Heart right ventricle (tissue), 16 donors: ENCODE measurements around the gene NFIB. TPM values are rescaled to one million over a fixed set of nuclear protein-coding genes. Genes with fewer than 3 reads are reported as not detected.

Experiments used
- ATAC-seq, 8 donors: fragments of 200-7000 bp; cut with Tn5 transposase; one replicate each; pipeline ENCODE4 v1.9.1; 2020; ENCODE audit warnings: mild to moderate bottlenecking in 8 of 8, moderate library complexity in 8 of 8, moderate number of reproducible peaks in 1 of 8
- DNase-seq, 2 donors: peaks; one replicate each; pipeline ENCODE4 v3.0.0-alpha.2; 2020
- H3K27ac ChIP-seq, 10 donors: fragments of 200-600 bp; sonication (generic) in 2 of 10; one replicate each; pipeline versions ENCODE4 v1.5.0 to v1.8.0; 2020 to 2022; ENCODE audit warnings: mild to moderate bottlenecking in 3 of 10
- H3K27me3 ChIP-seq, 7 donors: fragments of 200-600 bp; one replicate each; pipeline ENCODE4 v1.8.0; 2021 to 2022; ENCODE audit warnings: mild to moderate bottlenecking in 2 of 7
- H3K36me3 ChIP-seq, 9 donors: fragments of 200-600 bp; sonication (generic) in 1 of 9; one replicate each; pipeline versions ENCODE4 v1.5.0 to v1.8.0; 2020 to 2022; ENCODE audit warnings: mild to moderate bottlenecking in 2 of 9
- H3K4me1 ChIP-seq, 9 donors: fragments of 200-600 bp; sonication (generic) in 1 of 9; one replicate each; pipeline versions ENCODE4 v1.5.0 to v1.8.0; 2020 to 2022; ENCODE audit warnings: mild to moderate bottlenecking in 4 of 9
- H3K4me3 ChIP-seq, 10 donors: fragments of 200-600 bp; sonication (generic) in 2 of 10; one replicate each; pipeline versions ENCODE4 v1.5.0 to v1.8.0; 2020 to 2022; ENCODE audit warnings: mild to moderate bottlenecking in 7 of 10, moderate library complexity in 2 of 10
- H3K9me3 ChIP-seq, 11 donors: fragments of 200-600 bp in 10 of 11; sonication (generic) in 2 of 11; one replicate each; pipeline versions ENCODE4 v1.5.0 to v1.8.0; 2013 to 2022; ENCODE audit warnings: mild to moderate bottlenecking in 2 of 11, control low read depth in 1 of 11, moderate library complexity in 1 of 11
- CTCF ChIP-seq, 9 donors: fragments of 200-600 bp; sonication (generic) in 2 of 9; IDR thresholded peaks; one replicate each; pipeline versions ENCODE4 v1.5.0 to v1.8.0; 2021 to 2022; ENCODE audit warnings: antibody characterized with exemption in 9 of 9, mild to moderate bottlenecking in 5 of 9, moderate library complexity in 1 of 9
- WGBS, 2 donors: extraction: QIAGEN DNeasy Blood & Tissue Kit; methylation state at CpG; one replicate each; pipeline ENCODE4 v1.1.7; 2013; ENCODE audit warnings: inconsistent platforms in 1 of 2; 5-methylcytosine and 5-hydroxymethylcytosine counted together
- intact Hi-C, 10 donors: fragments of 100-400 bp; cut with DNase I; formaldehyde crosslinking; loops; one replicate each; pipeline versions ENCODE4 v1.11.1 to v1.14.2; 2022
- polyA plus RNA-seq, 2 donors: library from polyadenylated mRNA; stranded (reverse); fragments of 200-250 nt; gene quantifications; one replicate each; pipeline ENCODE4 v1.2.3, GENCODE V29; 2013
- total RNA-seq, 10 donors: library from RNA; stranded (reverse); fragmentation: NEBNext Ultra II Directional in 3 of 10; extraction: Animal tissue kit (Norgen Biotek cat#: 25700) in 3 of 10; gene quantifications; one replicate each; pipeline versions ENCODE4 v1.2.1 to v1.2.4, GENCODE V29; 2021 to 2023
- donor health status: Arrhythmogenic right ventricular cardiomyopathy.
- donor health status: ischemic (EF 13 %, LVEDD 7.1; RV severe dilation, severe dysfunction).
- donor health status: healthy with polysubstance abuse.
- donor health status: DM: no; HTN: yes; CAD: no.
- donor health status: DM: no; HTN: no; CAD: no.
- donor health status: ischemic (EF 25% LVEDD 6.9; RV normal size, moderate dysfunction).
- donor health status: ischemic (EF 25% LVEDD 5.7; RV mildly dilated, moderate dysfunction).
- donor health status: healthy.
- donor health status: DM: yes; HTN: yes; CAD: no.
- donor health status: Ischemic cardiomyopathy.
- donor health status: ischemic (EF 35%, LVEDD 5.7; RV mildly dilated, moderate dysfunction).
- donor health status: nonischemic (EF 11% LVEDD 7.7; RV severe dilation, severe dysfunction).
- donor health status: DM: yes; HTN: yes; CAD: no.
- donor health status: PGD.
- donor health status: ischemic (EF 29% LVEDD 5.4; RV normal size, mild dysfunction).
- donor health status: nonischemic (EF 23%, LVEDD 6.1; RV moderate dilation, normal function).

The NFIB gene
- total and polyA plus RNA-seq, 12 donors, result 16.7 to 145 (median 124) TPM

- Histone ChIP-seq H3K4me1 (peaks cover 0 to 45% (median 39%) of the 10 kb centered on the region in 9 donors), H3K4me3 (no peak overlapping the region), H3K36me3 (peaks cover 0 to 15% (median 0%) of the 10 kb centered on the region in 9 donors), H3K27me3 (no peaks in the 10 kb centered on the region), H3K9me3 (no peaks in the 10 kb centered on the region), H3K27ac (peak overlapping the region in 4 of 10 donors; percentile 18 to 46 (median 38))
- intact Hi-C loops, result loop anchor here in 6 of 10 donors (5.0 to 10.0 kb wide), 9 partner anchors 36 to 1004 kb away; no protein-coding TSS in a partner anchor
- no peak for TF ChIP-seq CTCF (IDR thresholded peaks at IDR 0.05)
- WGBS, 2 donors, result 58 to 67% methylated on average over 7 of the region's 7 CpGs
- ATAC-seq (no peak), DNase-seq (no peak)
Observed at GRCh38 chr9:14356351-14357265, 42.7 kb upstream of the NFIB start.

GRCh38 chr9:14354201-14354600 is 40.3 kb upstream of the NFIB start:
- Histone ChIP-seq H3K27me3 (peaks cover 0 to 23% (median 0%) of the 10 kb centered on the region in 7 donors), H3K9me3 (no peaks in the 10 kb centered on the region), H3K4me3 (no peak overlapping the region), H3K4me1 (peaks cover 0 to 68% (median 49%) of the 10 kb centered on the region in 9 donors), H3K27ac (peak overlapping the region in 2 of 10 donors; percentile 95 to 98), H3K36me3 (peaks cover 0 to 11% (median 0%) of the 10 kb centered on the region in 9 donors)
- no peak for TF ChIP-seq CTCF (IDR thresholded peaks at IDR 0.05)
- no peak for DNase-seq
- intact Hi-C loops, result loop anchor here (2.0 to 10.0 kb wide), 18 partner anchors 37 to 1002 kb away; partner anchors contain the start of gene NFIB (in 1 of the 10)
- ATAC-seq, result no peak
- WGBS, 2 donors, result 92 to 93% methylated on average over 1 of the region's 1 CpG

GRCh38 chr9:14353222-14354056 is 39.5 kb upstream of the NFIB start:
- ATAC-seq, result peak; percentile 58 to 82 (median 76)

More at GRCh38 chr9:14353222-14354056, 39.5 kb upstream of the NFIB start:
- H3K4me3 ChIP-seq, result peak overlapping the region in 5 of 10 donors; percentile 25 to 44 (median 31)
- H3K27me3 ChIP-seq, result peaks cover 0 to 31% (median 0%) of the 10 kb centered on the region in 7 donors
- TF ChIP-seq CTCF (IDR thresholded peaks at IDR 0.05), result peak; percentile 90 to 97 (median 91)
- peak overlapping the region in 9 of 10 donors; percentile 26 to 98 (median 92) for H3K27ac ChIP-seq
- H3K4me1 ChIP-seq, result peaks cover 0 to 75% (median 49%) of the 10 kb centered on the region in 9 donors
- WGBS, 2 donors, result 14 to 15% methylated on average over 18 of the region's 18 CpGs
- H3K36me3 ChIP-seq, result peaks cover 0 to 5% (median 0%) of the 10 kb centered on the region in 9 donors
- no peaks in the 10 kb centered on the region for H3K9me3 ChIP-seq
- intact Hi-C loops, result loop anchor here (1.0 to 10.0 kb wide), 21 partner anchors 36 to 1001 kb away; partner anchors contain the start of gene NFIB (in 1 of the 10)
- DNase-seq, result peak; percentile 96 to 97
